Lower leg skin (tissue), 4 donors: ENCODE results near the gene CDKL2. TPM values are rescaled to one million over a fixed set of nuclear protein-coding genes. Genes with fewer than 3 reads are reported as not detected.

Experiments
- DNase-seq, 2 donors: peaks; one replicate each; pipeline ENCODE4 v3.0.0-alpha.2; 2019; ENCODE audit warnings: low spot score in 2 of 2
- H3K4me3 ChIP-seq: fragments of 200-600 bp; sonication (generic); 2 replicates; pipeline ENCODE4 v1.5.1; 2017; ENCODE audit warnings: mild to moderate bottlenecking, low read depth; ENCODE audit not compliant: poor library complexity, severe bottlenecking
- POLR2A ChIP-seq, 2 donors: fragments of 450-650 bp; IDR thresholded peaks; one replicate each; pipeline ENCODE4 v1.6.1; 2016 to 2017; ENCODE audit warnings: antibody characterized with exemption in 2 of 2, mild to moderate bottlenecking in 1 of 2, moderate library complexity in 1 of 2
- WGBS, 2 donors: methylation state at CpG; one replicate each; pipeline ENCODE4 v1.1.5; 2018; 5-methylcytosine and 5-hydroxymethylcytosine counted together
- intact Hi-C: fragments of 100-400 bp; cut with DNase I; formaldehyde crosslinking; loops from one replicate; pipeline ENCODE4 v1.15.0; 2023; ENCODE audit warnings: low total_unique reads
- total RNA-seq, 4 donors: library from RNA; depleted of rRNA; stranded (reverse); fragments of >200 nt; gene quantifications; one replicate each; pipeline ENCODE4 v1.1.0, GENCODE V29; 2016
- TF ChIP-seq, protein P1 (sequence below), 3 donors: fragments of 450-650 bp; IDR thresholded peaks; one replicate each; pipeline ENCODE4 v1.5.1; 2016; ENCODE audit warnings: antibody characterized with exemption in 3 of 3, mild to moderate bottlenecking in 3 of 3, moderate library complexity in 2 of 3

The CDKL2 gene
- total RNA-seq, 4 donors from 2014 or later: 0.17 to 2.5 (median 0.95) TPM

DNA sequence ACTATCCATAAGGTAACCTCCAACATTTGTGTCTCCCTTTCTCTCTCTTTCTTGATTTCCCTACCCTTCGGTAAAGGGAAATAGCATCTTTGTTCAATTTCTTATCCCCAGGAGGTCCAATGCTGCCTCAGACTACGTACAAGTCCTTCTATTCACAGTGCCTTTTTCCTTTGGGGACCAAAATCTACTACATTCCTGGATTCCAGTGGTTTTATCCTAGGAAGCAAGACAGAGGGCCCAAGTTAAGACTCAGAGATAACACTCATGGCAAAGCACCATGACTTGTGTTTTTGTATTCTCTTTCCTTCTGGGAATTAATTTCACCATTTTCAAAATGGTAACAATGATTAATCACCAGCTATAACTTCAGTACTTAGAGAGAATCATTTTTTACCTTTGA, 32.3 kb upstream of the CDKL2 start:
- TF ChIP-seq, protein P1, sequence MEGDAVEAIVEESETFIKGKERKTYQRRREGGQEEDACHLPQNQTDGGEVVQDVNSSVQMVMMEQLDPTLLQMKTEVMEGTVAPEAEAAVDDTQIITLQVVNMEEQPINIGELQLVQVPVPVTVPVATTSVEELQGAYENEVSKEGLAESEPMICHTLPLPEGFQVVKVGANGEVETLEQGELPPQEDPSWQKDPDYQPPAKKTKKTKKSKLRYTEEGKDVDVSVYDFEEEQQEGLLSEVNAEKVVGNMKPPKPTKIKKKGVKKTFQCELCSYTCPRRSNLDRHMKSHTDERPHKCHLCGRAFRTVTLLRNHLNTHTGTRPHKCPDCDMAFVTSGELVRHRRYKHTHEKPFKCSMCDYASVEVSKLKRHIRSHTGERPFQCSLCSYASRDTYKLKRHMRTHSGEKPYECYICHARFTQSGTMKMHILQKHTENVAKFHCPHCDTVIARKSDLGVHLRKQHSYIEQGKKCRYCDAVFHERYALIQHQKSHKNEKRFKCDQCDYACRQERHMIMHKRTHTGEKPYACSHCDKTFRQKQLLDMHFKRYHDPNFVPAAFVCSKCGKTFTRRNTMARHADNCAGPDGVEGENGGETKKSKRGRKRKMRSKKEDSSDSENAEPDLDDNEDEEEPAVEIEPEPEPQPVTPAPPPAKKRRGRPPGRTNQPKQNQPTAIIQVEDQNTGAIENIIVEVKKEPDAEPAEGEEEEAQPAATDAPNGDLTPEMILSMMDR (IDR thresholded peaks at IDR 0.05): no peak
- TF ChIP-seq POLR2A (IDR thresholded peaks at IDR 0.05): no peak
- no peak for DNase-seq
- intact Hi-C loops: no loop called here
- no peak overlapping the region for H3K4me3 ChIP-seq
- WGBS, 2 donors: 82 to 89% methylated on average over 2 of the region's 2 CpGs

DNA sequence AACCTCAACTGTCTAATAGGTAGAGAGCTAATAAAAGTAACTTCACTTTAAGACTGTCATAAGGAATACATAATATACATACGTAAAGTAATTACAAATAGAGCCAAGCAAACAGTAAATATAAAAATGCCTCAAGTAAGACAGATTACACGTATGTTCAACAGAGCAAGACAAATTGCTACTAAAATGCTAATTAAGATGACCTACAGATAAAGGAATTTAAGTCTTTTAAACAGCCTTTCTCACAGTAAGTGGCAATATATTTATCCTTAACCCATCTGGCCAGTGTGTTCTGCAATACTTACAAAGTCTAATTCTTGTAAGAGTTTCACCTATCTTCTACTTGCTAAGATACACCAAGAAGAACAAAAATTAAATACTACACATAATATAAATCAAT, 30.2 kb upstream of the CDKL2 start:
- H3K4me3 ChIP-seq: no peak overlapping the region
- DNase-seq: no peak
- 62 to 73% methylated on average over 2 of the region's 2 CpGs for WGBS, 2 donors
- TF ChIP-seq, protein P1 (IDR thresholded peaks at IDR 0.05): no peak
- TF ChIP-seq POLR2A (IDR thresholded peaks at IDR 0.05): no peak
- intact Hi-C loops: no loop called here

DNA sequence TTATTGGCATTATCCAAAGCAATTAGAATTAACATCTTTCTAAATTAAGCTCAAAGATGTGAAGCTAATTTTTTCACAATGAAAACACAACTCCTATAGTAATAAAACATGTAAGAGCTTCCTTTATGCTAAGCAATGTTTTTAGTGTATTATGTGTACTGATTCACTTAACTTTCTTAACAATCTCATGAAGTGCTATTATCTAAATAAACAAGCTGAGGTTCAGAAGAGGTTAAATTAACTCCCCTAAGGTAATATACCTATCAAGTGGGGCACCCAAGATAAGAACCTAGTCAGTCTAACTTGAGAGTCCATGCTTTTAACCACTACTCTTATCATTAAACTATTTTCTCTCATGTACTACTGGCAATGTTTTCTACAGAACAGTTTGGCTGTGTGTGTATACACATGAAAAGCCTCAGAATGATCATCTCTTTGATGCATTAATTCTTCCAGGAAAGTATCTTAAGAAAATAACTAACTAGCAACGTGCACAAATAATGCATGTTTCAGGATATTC, 29.2 kb upstream of the CDKL2 start:
- 92 to 93% methylated on average over 1 of the region's 1 CpG for WGBS, 2 donors
- TF ChIP-seq POLR2A (IDR thresholded peaks at IDR 0.05): no peak
- TF ChIP-seq, protein P1 (IDR thresholded peaks at IDR 0.05): no peak
- DNase-seq: no peak
- intact Hi-C loops: no loop called here
- H3K4me3 ChIP-seq: no peak overlapping the region

DNA sequence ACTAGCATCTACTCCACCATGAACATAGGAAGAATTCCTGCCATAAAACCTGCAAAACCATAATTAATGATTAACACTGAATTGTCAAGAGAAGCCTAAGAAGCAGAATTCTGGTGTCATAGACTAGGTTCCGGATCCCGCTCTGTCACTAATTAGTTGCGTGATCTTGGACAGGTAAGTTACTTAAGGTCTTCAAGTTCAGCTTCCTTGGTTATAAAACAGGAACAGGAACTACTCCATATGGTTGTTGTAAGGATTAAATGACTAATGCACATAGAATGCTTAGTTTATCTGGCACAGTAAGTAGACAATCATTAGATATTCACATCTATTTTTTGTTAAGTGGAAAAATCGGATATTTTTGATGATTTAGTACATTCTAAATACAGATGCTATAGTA, 28.5 kb upstream of the CDKL2 start:
- H3K4me3 ChIP-seq: no peak overlapping the region
- TF ChIP-seq, protein P1 (IDR thresholded peaks at IDR 0.05): no peak
- TF ChIP-seq POLR2A (IDR thresholded peaks at IDR 0.05): no peak
- intact Hi-C loops: no loop called here
- WGBS, 2 donors: 81 to 88% methylated on average over 4 of the region's 4 CpGs
- DNase-seq: no peak

DNA sequence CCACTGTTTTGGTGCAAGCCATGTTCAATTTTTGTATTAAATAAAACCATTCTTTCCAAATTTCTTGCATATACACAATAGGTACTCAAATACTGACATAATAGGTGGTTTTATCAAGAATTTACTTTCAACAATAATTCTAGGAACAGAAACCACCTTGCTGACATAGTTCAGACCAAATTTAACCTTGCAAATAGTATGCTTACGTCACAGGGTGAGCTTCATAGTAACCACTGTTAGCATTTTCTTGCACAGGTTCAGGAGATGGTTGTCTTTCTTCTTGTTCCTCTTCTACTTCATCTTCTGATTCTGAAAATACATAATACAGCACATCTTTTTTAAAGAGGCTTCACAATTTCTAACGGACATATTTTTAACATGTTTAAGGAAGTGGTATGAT, 25.2 kb upstream of the CDKL2 start:
- 76 to 92% methylated on average over 2 of the region's 2 CpGs for WGBS, 2 donors

More for the DNA sequence above, 25.2 kb upstream of the CDKL2 start:
- TF ChIP-seq POLR2A (IDR thresholded peaks at IDR 0.05): no peak
- TF ChIP-seq, protein P1 (IDR thresholded peaks at IDR 0.05): no peak
- intact Hi-C loops: no loop called here
- DNase-seq: no peak
- no peak overlapping the region for H3K4me3 ChIP-seq
